Muscle layer of colon (tissue), 2 donors: ENCODE measurements around the gene IGSF9.

ENCODE experiments used
- H3K27ac ChIP-seq: one replicate; pipeline ENCODE4 v1.7.0; 2013; ENCODE audit warnings: low read depth, mild to moderate bottlenecking, low read length, moderate library complexity
- H3K27me3 ChIP-seq, 2 donors: one replicate each; pipeline ENCODE4 v1.7.0; 2013; ENCODE audit warnings: low read length in 2 of 2, mild to moderate bottlenecking in 2 of 2; ENCODE audit not compliant: insufficient read depth in 2 of 2, control insufficient read depth in 1 of 2
- H3K36me3 ChIP-seq: one replicate; pipeline ENCODE4 v1.7.0; 2013; ENCODE audit warnings: mild to moderate bottlenecking, low read length; ENCODE audit not compliant: insufficient read depth
- H3K4me1 ChIP-seq: one replicate; pipeline ENCODE4 v1.7.0; 2013; ENCODE audit warnings: mild to moderate bottlenecking, low read length; ENCODE audit not compliant: insufficient read depth
- H3K4me3 ChIP-seq, 2 donors: one replicate each; pipeline ENCODE4 v1.7.0; 2013; ENCODE audit warnings: low read length in 2 of 2, low read depth in 1 of 2, mild to moderate bottlenecking in 1 of 2, moderate library complexity in 1 of 2
- H3K9ac ChIP-seq: one replicate; pipeline ENCODE4 v1.7.0; 2013; ENCODE audit warnings: low read length
- H3K9me3 ChIP-seq: one replicate; pipeline ENCODE4 v1.7.0; 2013; ENCODE audit warnings: mild to moderate bottlenecking, low read length
- donor health status: abdominal sarcoma.
- donor health status: Adenocarcinoma of cecum.

IGSF9 gene

DNA sequence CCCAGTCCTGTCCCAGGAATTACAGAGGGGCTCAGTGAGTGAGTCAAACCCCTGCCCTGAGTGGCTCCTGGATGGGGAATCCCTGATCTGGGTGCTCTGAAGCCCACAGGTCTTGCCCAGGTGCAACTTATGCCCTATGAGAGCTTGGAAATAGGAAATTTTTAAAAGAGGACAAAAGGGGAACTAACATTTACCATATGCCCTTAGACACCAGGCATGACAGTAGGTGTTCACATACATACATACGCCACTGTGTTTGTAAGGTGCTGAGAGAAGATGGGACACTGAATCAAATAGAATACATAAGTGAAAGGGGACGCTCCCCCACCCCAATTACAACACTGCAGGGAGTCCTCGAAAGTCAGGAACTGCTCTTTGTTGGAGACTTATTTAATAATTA lies 46.9 kb downstream of the IGSF9 start:
- H3K9ac ChIP-seq, result no peak overlapping the region
- H3K4me1 ChIP-seq, result peaks cover 3% of the 10 kb centered on the region
- H3K27ac ChIP-seq, result no peak overlapping the region
- H3K27me3 ChIP-seq, result no peaks in the 10 kb centered on the region
- no peak overlapping the region for H3K4me3 ChIP-seq
- H3K36me3 ChIP-seq, result no peaks in the 10 kb centered on the region
- no peaks in the 10 kb centered on the region for H3K9me3 ChIP-seq

DNA sequence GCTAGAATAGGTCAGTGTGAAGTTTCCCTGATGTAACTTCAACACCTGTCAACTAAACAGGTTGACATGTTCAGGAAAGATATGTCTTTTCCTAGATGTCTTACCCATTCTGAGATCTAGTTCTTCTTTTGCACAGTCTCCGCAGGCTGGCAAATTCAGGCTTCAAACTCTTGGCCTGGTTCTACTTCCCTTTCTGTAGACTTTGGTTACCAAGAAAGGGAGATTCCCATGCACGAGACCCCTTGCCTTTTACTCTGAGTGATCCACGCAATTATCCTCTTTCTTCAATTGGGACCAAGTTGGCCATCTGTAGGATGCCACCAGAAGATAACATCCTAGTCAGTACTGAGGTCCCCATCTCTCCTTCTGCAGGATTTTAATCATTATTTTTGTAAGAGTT lies 47.5 kb downstream of the IGSF9 start:
- H3K9me3 ChIP-seq, result no peaks in the 10 kb centered on the region
- H3K36me3 ChIP-seq, result no peaks in the 10 kb centered on the region
- no peaks in the 10 kb centered on the region for H3K27me3 ChIP-seq
- H3K4me3 ChIP-seq, result no peak overlapping the region
- H3K27ac ChIP-seq, result no peak overlapping the region
- H3K9ac ChIP-seq, result no peak overlapping the region
- peaks cover 3% of the 10 kb centered on the region for H3K4me1 ChIP-seq

DNA sequence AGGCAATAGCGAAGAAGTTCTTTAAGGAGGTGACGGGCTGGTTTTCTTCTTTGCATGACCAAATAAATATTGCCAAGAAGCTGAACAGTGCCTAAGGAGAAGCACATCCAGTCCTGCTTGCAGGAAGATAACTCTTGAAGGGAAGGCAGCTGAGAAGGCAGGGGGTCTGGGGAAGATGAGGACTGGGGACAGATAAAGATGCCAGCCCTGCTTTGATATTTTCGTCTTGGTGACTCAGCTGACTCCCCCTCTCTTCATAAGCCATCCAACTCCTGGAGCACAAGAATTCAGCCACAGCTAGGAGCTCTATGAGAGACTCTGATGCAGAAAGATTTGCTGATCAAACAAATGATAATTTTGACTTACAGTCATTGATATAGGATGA lies 48.9 kb downstream of the IGSF9 start:
- H3K4me1 ChIP-seq, result peaks cover 3% of the 10 kb centered on the region
- no peaks in the 10 kb centered on the region for H3K27me3 ChIP-seq
- H3K36me3 ChIP-seq, result no peaks in the 10 kb centered on the region
- no peak overlapping the region for H3K4me3 ChIP-seq
- no peak overlapping the region for H3K9ac ChIP-seq
- H3K27ac ChIP-seq, result no peak overlapping the region
- no peaks in the 10 kb centered on the region for H3K9me3 ChIP-seq

DNA sequence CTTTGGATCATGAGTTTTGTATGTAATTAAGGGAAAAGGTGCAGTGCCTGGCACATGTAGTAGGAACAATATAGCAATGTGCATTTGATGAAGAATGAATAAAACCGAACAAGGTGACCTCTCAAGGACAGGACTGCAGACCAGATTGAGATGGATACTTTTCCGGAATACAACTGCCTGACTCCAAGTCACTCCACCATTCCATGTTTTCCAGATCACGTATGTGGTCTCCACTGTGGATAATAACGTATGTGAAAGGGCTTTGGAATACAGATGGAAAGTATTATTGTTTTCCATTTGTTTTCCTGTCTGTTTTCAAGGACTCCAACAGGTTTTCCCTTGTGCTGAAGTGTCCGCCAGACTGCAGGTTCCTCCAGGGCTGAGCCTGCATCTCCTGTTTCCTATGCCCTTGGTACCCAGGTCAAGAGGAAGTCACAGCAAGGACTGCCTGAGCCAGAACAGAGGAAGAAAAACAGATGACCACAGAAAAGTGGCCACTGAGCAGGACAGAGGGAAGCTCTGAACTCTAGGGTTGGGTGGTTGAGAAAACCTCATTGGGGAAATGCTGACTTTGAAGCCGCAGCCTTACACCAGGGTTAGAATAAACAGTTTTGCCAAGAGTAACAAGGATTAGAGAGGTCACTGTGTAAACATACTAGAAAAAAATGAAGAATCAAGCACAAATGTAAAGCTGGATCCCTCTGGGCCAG lies 49.4 kb downstream of the IGSF9 start:
- H3K27ac ChIP-seq, result no peak overlapping the region
- H3K4me1 ChIP-seq, result peaks cover 3% of the 10 kb centered on the region
- H3K9ac ChIP-seq, result no peak overlapping the region
- H3K36me3 ChIP-seq, result no peaks in the 10 kb centered on the region
- H3K9me3 ChIP-seq, result no peaks in the 10 kb centered on the region
- H3K27me3 ChIP-seq, result no peaks in the 10 kb centered on the region
- H3K4me3 ChIP-seq, result no peak overlapping the region

DNA sequence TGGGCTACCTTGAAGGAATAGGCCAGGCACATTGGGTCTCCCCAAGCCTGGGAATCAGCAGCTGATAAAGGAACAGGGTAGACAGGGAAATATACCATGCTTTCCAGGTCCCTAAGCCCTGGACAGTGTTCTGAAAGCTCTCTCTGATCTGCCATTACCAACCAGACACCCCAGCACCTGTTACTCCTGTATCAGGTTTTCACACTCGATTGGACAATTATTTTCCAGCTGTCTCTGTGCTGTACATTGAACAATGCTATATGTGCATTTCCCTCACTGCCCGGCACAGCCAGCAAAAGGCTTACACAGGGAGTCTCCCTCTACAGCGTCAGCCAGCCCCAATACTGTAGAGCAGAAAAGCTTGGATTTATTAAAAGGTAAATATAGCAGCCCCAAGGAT lies 50.1 kb downstream of the IGSF9 start:
- no peak overlapping the region for H3K9ac ChIP-seq
- H3K27ac ChIP-seq, result no peak overlapping the region
- H3K4me3 ChIP-seq, result no peak overlapping the region
- H3K27me3 ChIP-seq, result no peaks in the 10 kb centered on the region
- H3K9me3 ChIP-seq, result no peaks in the 10 kb centered on the region
- no peaks in the 10 kb centered on the region for H3K36me3 ChIP-seq
- H3K4me1 ChIP-seq, result peaks cover 4% of the 10 kb centered on the region

DNA sequence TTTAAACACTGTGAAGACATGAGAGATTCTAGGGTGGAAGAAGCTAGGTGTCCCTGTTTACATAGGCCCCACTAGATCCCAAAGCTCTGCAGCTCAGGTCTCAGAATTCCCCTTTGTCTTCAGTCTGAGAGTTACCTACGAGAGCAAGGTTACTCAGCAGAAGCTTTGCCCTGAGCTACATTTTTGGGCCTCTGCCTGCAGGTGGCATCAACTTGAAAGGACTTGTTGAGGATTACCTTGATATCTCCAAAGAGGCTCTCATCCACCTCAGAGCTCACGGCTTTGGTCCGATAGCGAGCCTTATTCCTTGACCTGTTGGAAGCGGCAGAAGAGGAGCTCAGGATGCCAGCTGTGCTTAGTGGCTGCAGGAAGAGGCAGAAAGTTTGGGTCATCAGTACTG lies 52.5 kb downstream of the IGSF9 start:
- Histone ChIP-seq H3K36me3 (no peaks in the 10 kb centered on the region), H3K27me3 (no peaks in the 10 kb centered on the region), H3K9ac (no peak overlapping the region), H3K4me3 (no peak overlapping the region), H3K4me1 (peaks cover 9% of the 10 kb centered on the region), H3K27ac (no peak overlapping the region), H3K9me3 (no peaks in the 10 kb centered on the region)

DNA sequence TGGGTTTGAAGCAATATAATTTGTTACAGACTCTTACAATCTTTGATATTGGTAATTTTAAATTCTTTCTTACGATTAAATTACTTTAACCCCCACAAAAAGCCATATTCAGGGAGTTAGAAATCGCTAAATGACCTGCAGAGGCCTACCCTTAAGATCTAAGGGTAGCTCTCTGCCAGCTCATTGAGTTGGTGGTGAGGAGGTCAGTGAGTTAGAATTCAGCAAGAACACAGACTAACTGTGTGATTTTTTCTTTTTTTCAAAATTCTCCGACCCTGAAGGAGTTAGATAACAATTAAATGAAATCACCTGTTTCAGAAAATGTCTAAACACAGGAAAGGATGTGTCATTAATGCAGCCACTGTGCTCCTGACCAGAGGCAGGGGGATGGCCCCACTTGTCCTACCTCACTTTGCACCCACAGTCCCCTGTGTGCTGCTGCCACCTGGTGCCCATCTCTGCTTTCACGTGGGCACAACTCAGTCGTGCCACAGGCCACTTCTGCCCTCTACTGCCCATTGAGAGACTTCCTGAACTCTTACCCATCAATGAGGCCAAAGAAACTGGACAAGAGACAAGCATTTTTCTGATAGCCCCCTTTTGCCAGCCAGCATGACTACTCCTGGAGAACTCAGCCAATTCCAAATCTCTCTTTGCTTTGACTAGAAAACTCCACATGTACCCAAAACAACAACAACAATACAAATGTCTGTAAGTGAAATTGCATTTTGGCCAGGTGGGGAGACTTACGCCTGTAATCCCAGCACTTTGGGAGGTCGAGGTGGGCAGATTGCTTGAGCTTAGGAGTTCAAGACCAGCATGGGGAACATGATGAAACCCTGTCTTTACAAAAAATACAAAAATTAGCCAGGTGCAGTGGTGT lies 53.9 kb downstream of the IGSF9 start:
- H3K4me1 ChIP-seq, result peaks cover 9% of the 10 kb centered on the region
- H3K27ac ChIP-seq, result no peak overlapping the region
- H3K9ac ChIP-seq, result no peak overlapping the region

DNA sequence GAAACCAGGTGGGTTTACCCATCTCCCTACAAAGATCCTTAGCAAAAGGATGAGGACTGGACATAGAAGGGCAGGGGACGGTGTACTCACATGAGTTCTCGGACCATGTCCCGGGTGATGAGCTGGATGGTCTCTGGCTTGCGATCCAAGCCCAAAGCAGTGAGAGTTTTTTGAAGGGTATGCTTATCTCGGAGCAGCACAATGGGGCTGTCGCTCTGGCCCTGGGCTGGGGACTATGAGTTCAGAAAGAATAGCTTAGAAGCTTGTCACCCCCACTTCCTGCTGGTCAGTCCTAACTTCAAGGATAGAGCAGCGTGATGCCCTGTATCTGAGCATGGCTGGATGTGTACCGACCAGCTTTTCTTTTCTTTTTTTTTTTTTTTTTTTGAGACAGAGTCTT lies 55.0 kb downstream of the IGSF9 start:
- Histone ChIP-seq H3K4me1 (peaks cover 9% of the 10 kb centered on the region), H3K9me3 (no peaks in the 10 kb centered on the region), H3K9ac (no peak overlapping the region), H3K4me3 (no peak overlapping the region), H3K27ac (no peak overlapping the region), H3K36me3 (no peaks in the 10 kb centered on the region), H3K27me3 (no peaks in the 10 kb centered on the region)

More for the DNA sequence above, 53.9 kb downstream of the IGSF9 start:
- Histone ChIP-seq H3K36me3 (no peaks in the 10 kb centered on the region), H3K4me3 (no peak overlapping the region), H3K27me3 (no peaks in the 10 kb centered on the region), H3K9me3 (no peaks in the 10 kb centered on the region)

DNA sequence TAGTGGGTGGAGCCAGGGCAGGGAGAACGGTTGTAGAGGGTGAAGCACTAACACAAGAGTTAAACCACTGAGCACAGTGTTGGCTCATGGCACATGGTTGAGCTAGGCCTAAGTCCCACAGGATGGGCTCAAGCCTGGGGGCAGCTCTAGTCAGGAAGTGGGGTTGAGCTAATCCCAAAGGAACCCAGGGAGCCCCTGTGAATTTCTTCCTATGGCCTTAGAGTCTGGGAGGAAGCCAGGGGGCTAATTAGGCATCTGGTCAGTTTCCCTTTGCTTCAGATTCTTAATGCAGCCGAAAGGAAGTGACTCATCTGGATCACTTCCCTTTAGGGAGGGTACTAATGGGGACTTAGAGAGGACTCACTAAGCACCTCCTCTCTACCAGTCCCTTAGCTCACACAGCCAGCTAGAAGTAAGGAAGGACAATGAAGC lies 55.6 kb downstream of the IGSF9 start:
- no peaks in the 10 kb centered on the region for H3K27me3 ChIP-seq
- H3K4me1 ChIP-seq, result peaks cover 9% of the 10 kb centered on the region
- H3K9me3 ChIP-seq, result no peaks in the 10 kb centered on the region
- H3K27ac ChIP-seq, result peak overlapping the region; percentile 26
- no peaks in the 10 kb centered on the region for H3K36me3 ChIP-seq
- no peak overlapping the region for H3K4me3 ChIP-seq
- no peak overlapping the region for H3K9ac ChIP-seq

DNA sequence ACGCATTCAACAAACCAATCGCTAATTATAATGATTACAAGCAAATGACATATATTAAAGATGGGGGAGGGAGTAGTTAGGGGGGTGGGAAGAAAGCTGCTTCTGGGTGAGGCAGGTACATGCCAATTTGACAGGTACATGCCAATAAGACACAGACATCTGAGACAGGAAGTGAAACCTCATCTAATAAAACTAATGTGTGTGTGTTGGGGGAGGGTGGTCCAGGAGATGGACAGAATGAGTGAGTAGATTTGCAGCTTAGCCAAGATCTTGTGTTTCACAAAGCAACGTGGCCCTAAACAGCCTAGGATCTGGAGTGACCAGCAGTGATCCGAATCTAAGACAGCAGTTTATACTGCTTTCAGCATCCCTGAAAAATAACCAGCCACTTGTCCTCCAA lies 56.2 kb downstream of the IGSF9 start:
- no peak overlapping the region for H3K4me3 ChIP-seq
- no peak overlapping the region for H3K27ac ChIP-seq
- H3K36me3 ChIP-seq, result no peaks in the 10 kb centered on the region
- no peaks in the 10 kb centered on the region for H3K27me3 ChIP-seq
- no peak overlapping the region for H3K9ac ChIP-seq
- no peaks in the 10 kb centered on the region for H3K9me3 ChIP-seq
- peaks cover 9% of the 10 kb centered on the region for H3K4me1 ChIP-seq

DNA sequence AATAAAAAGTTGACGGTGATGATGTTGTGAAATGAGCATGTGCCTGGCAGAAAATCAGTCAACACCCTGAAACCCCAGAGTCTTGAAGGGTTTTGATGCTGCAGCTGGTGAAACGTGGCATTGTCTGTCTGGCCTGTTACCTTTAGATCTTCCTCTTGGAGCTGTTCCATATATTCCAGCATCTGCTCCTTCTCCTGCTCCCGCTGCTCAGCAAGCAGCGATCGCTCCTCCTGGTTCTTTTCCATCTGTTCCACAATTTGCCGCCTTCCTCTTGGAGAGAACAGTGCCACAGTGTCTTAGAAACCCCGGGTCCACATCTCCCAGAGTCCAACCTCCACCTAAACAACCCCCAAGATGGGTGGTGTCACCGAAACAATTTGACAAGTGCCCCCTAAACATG lies 61.1 kb downstream of the IGSF9 start:
- H3K4me1 ChIP-seq, result no peaks in the 10 kb centered on the region

More for the DNA sequence above, 61.1 kb downstream of the IGSF9 start:
- H3K27ac ChIP-seq, result no peak overlapping the region
- H3K36me3 ChIP-seq, result no peaks in the 10 kb centered on the region
- no peaks in the 10 kb centered on the region for H3K27me3 ChIP-seq
- H3K9ac ChIP-seq, result no peak overlapping the region
- no peak overlapping the region for H3K4me3 ChIP-seq
- no peaks in the 10 kb centered on the region for H3K9me3 ChIP-seq
